ENCODE data around the gene IL1R1.

IL1R1 gene

DNA sequence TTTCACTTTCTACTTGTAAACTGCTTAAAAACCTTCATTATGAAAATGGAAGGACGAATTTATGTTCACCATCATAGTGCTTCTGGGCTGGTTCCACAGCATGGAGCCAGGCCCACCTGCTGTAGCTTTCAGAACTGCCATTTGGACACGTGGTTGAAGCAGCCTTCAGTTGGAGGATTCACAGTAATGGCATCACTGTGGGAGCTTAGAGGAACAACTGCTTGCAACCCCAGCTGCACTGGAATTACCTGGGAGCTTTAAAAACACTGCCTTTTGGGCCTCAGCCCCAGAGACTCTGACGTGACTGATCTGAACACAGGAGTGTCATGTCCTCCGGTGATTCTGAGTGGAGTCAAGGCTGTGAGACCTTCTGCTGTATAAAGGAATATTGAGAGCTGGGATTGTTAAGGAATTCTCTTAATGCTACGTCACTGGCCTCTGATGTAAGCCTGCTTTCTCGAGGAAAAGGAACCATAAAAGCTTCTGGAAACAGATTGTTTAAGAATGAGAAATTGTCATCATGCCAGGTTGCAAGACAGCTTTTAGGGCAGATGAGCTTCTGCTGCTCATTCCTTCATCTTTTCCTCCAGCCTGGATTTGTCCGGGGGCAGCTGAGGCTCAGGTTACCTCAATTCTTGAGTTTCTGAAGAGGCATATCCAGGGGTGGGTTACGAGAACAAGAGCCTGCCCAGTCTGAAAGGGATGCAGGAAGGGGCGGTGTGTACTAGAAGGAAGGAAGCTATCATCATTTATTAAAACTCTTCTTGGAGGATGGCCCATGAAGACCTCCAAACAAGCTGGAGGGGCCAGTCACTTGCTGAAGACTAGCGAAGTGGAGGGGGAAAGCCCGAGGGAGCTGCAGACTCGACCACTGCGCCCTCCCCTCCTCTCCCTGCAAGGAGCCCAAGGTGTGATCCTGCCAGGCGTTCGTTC, 1.3 kb upstream of the IL1R1 start:
- DNase-seq = no peak

DNA sequence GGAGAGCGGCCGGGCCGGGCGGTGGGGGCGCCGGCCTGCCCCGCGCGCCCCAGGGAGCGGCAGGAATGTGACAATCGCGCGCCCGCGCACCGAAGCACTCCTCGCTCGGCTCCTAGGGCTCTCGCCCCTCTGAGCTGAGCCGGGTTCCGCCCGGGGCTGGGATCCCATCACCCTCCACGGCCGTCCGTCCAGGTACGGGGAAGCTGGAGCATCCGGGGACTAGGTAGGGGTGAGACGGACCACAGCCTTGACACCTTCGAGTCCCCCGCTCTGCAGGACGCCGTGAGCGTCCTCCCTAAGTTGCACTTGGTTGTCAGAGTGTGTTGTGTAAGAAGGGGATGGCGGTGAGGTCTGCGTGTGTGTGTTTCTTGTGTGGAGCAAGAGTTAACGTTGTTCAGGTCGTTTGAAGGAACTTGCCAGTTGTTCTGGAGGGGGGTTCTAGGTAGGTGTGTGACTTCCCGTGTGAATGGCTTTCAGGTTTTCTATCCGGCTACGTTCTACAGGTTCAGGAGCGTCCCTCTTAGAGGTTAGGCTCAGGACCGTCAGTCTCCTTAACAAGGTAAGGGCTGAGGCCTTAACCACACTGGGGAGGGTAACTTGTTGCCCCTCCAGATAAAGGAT, 393 bp downstream of the IL1R1 start:
- no peak for DNase-seq

DNA sequence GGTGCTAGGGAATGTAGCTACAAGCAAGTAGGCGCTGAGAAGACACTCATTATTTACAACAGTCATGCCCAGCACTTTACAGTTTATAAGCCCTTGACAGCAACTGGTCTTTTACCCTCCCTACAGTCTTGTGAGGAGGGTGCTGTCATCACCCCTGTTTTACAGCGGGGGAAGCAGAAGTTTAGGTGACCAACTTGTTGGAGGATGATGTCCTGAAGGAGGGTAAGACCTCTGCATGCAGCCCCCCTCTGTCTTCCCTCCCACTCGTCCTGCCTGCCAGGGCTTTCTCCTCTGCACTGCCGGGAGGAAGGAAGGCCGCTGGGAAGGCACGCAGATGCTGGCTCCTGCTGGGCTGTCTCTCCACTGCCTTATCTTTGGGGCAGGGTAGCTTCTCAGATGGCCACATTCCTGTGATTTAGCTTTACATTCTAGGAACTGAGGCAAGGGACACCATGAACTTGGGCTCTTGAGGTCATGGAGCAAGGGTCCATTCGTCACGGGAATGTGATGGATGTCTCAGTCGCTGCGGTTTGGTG, 972 bp downstream of the IL1R1 start:
- no peak for DNase-seq

DNA sequence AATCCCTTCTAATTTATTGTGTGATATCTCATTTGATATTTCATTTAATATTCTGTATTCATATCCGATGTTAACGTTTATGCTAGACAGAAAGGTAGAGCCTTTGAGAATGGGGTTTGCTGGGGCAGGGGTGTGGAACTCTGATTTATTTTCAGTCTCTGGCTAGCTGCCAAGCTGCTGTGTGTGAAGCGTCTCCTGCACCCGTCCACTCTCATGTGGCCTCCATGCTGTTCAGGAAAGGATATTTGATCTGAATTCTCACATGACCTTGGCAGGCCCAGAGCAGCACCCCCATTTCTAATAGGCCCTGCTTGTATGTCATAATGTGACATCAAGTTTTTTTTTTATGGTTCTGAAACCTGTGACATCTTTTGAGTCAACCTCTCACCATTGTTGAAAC, 1.6 kb downstream of the IL1R1 start:
- DNase-seq = no peak

DNA sequence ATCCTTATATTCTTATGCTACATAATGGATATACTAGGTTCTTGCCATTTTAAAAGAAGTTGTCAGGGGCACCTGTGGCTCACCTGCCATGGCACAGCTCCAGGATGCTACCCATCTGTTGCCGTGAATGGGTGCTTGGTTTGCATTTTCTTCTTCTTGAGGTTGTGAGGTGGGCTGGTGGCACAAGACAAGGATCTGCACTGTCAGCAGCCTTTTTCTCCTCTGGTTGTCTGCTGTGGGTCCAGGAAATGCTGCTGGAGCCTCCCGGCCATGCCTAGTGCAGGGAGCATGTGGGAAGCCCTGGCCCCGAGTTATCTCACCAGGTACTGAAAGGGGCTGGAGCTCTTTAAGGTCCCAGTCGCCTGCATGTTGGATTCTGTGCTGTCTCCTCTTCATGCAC, 2.6 kb downstream of the IL1R1 start:
- no peak for DNase-seq

DNA sequence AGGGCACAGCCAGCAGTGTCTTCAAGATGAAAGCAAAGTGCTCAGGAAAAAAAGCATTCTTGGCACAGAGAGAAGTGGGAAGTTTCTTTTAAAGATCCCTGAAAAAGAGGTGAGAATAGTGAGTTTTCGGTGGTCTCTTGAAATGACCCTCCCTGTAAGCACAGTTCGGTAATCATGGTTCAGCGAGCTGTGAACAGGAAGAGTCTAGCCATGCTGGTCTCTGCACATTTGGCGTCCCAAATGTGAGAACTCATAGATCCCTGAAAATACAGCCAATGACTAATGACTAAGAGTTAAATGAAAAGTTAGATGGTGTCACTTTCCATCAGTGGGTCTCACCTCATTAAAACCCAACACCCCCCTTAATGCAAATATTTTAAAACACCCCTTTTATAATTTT, 3.4 kb downstream of the IL1R1 start:
- no peak for DNase-seq

DNA sequence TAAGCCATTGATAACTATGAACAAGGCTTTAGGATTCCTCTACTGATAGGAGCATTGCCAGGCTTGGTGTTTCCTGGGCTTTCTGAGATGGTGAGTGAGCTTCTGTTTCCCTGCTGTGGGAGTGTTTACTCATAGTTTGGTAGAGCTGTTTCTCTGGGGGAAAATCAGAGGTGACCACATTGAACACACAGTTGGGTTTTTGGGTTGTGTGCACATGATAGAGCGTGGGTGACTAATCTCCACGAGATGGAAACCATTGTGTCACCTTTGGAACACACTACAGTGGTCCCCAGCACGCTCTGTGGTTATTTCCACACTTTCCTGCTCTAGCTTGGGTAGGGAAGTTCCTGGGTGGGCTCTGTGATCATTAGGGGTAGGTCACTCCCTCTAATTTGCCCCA, 5.4 kb downstream of the IL1R1 start:
- DNase-seq = peak; percentile 81

DNA sequence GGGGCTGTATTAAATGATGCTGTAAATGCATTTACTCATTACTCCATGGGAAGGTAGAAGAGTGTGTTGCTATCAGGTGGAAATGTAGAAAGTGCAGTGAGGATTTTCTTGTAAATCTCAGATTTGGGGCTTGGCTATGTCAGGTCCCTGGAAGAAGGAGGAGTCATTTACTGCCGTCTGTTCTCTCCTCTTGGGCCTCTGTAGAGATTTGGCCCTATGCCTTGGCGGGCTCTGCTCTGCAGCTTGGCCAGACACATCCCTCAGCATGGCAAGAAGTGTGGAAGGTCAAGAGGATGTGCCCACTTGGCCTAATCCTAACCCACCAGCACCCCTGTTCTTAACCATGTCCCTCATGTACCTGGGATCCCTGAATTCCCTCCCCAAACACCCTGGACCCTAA, 6.7 kb downstream of the IL1R1 start:
- DNase-seq = no peak

DNA sequence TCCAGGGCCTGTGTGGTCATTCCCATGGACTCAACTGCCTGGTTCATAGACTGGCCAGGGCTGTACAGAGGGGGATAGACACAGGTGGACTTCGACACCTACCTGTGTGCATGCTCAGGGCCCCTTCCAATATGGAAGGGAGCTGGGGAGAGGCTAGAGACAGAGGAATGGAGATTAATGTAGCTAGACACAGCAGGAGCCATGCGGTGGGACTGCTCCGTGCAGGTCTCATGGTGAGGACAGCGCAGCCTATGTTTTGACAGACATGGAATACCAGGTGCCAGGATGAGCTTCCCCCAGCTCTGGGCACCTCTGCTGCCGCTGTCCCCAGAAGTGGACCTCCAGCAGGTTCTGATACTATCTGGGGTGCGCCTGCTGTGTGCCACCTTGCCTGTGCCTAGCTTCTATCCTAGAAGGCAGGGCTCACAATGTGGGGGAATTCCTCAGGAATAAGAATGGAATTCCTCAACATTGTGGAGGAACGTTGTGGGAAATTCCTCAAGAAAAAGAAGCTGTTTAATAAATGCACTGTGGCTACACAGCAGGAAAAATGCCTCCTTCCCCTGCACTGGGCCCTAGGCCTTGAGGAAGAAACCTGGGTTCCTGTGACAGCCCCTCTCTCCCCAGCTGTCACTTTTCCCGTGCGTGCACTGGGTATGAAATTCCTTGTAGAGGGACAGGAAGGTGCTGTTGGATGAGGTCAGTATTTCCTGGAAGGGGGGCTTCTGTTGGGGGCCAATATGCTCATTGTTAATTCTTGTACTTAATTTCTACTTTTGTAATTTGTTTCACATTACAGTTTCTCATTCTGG, 7.3 kb downstream of the IL1R1 start:
- DNase-seq = no peak

DNA sequence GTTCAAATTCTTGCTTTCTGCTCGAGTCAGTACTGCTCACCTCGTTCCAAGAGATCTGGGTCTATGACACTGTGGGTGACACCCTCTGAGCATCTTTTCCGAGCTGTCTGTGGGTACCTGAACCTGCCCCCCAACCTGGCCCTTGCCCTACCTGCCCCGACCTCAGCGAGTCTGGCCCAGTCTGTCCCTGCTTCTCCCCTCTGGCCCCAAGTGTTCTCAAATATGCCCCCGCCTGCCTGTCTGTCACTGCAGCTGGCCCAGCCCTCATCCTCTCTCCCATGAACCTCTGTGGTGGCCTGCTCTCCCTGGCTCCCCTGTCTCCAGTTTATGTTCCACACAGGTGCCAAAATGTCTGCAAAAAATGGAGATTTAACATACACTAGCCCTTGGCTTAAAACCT, 11.8 kb downstream of the IL1R1 start:
- DNase-seq = no peak

DNA sequence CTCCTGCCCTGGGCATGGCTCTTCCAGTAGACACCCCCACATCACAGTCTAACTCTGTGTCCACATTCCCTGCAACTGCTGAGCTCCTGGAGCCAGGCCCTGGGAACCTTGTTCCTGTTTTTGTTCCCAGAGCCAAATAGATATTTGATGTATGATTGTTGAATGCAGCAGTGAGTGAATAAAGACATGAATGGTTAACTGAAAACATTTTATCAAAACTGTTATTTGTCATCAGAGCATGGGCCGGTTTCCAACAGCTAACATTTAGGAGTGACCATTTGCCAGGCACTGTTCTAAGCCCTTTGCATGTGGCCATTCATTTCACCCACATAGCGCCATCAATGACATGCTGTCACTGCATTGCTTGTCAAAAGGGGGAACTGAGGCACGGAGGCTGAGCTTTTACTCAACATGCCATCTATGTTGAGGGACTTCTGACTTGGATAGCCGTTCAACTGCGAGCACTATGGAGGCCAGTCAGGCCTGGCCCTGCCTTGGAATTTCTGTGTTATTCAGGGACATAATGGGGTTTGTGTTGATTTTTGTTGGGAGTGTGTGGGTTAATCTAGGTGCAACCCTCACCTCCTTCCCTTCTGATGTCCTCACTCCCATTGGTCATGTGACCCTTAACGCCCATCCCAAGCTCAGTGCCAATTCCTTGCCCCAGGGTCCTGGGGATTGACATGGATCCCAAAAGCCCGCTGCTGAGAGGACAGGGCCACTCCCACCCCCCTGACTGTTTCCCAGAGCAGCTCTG, 12.6 kb downstream of the IL1R1 start:
- DNase-seq = no peak

DNA sequence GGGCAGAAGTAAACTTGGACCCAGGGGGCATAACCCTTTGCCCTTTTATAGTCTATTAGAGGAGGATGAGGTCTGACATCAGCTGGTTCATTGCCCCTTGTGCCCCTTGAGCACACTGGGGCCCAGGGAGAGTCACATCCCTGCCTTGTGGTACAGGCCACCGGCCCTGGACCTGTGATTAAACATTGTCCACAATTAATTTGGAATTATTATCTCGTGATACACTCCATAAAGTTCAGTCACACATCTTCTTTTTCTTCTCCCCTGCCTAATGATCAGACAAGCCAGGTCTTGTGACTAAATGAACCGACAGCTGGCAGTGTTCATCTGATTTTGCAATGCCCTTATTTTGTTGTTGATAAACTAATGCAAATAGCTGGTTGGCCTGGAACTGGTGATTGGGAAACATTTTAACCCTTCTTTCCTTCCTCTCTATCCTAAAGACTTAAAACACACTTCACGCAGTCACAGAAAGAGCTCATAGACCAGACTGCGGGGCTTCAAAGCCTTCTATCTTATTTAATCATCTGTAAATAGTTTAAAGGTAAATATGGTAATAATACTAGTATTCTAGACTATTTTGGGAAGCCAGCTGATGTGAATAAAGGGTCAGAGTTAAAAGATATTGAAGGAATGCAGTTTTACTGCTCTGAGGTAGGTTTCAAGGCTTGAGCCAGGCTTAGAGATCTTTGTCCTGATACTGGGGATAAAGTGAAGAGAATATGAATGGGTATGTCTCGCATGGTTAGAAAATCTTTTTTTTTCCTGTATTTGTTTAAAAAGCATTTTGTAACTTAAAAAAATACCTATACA, 13.4 kb downstream of the IL1R1 start:
- DNase-seq = no peak

DNA sequence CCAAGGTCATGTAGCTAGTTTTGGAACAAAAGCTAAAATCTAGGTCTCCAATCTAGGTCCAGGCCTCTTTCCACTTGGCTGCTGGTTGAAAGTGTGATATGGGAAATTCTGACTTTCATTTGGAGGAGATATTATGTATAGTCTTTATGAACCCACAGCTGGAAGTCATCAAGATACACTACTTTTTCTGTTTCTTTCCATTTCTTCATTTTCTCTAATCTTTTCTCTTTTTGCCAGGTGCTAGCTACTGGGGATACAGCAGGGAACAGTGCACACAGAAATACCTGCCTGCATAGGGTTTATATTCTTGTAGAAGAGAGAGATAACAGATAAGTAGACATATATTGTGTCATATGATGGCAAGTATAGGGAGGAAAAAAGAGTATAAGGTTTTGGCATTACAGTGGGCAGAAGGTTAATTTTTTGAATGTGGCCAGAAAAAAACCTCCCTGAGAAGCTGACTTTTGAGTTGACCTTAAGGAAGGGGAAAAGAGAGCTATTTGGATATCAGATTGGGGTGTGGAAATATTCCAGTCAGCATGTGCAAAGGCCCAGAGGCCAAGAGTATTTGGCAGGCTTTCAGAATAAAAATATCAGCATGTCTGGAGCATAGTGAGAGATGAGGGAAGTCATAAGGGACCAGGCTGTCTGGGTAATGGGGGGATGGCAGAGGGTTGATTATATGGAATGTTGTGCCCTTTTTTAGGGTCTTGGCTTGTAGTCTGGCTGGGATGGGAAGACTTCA, 15.6 kb downstream of the IL1R1 start:
- no peak for DNase-seq

DNA sequence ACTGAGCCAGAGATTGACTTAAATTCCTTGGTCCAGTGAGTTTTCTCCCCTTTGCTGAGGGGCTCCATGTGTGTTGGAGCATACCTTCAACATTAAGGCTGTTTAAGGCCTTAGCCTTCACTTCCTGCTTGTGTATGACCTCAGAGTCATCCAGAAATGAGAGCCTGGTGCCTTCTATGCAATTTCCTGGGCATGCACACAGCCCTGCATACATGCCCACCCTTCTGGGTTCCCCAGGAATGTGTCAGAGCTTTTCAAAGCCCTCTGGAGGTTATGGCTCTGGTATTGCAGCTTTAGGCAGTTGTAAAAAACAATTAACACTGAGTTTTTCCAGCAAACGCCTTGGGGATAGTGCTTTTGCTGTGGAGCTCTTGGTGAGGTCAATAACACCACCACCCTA, 16.7 kb downstream of the IL1R1 start:
- no peak for DNase-seq

DNA sequence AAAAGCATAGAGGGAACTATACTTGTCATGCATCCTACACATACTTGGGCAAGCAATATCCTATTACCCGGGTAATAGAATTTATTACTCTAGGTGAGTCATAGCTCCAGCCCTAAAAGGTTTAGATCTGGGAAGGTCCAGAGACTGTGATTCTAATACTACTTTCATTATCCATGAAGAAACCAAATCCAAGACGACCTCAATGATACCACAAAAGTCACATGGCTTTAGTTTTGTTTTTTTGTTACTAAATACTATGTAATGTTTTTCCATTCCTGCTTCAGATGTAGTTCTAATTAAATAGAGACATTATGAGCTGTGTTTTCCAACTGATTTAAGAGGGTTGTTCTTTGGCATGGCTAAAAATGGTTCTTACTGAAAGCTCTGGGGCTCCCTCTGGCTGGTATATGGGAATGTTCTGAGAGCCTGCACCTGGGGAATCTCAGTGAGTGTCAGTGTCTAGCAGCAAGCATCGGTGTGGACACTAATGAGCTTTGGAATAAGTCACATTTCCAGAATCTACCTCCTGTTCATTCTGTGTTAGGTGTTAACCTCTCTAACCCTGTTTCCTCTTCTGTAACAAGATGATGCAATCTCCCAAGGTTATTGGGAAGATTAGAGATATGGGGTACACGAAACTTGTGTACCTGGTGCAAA, 23.8 kb downstream of the IL1R1 start:
- DNase-seq = no peak

DNA sequence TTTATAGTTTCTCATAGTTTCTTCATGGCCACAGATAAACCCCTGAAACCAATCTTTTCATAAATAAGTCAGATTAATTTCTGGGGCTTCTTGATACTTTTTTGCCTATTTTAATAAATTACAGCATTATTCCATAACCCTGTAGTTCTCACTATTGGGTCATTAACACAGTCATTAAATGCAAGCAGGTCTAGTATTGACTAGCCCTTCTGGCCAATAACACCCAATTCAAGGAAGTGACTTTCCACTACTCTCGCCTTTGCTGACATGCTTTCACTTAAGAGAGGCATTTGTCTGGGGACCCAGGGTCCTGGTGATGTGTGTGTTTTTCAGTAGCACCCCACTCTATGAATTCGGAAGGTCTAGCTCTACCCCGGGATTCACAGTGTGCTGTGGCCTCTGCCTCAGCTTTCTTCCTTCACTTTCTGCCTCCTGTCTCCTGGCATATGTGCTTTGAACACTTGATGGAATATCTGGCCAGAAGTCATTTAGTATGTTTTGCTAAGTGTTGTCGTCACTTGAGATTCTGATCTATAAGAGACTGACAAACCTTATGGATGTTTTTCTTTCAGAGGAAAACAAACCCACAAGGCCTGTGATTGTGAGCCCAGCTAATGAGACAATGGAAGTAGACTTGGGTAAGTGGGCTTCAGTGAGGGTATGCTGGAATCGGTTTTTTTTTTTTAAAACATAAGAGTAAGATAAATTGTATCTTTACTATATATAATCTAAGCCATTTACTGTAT, 25.7 kb downstream of the IL1R1 start:
- DNase-seq = no peak

DNA sequence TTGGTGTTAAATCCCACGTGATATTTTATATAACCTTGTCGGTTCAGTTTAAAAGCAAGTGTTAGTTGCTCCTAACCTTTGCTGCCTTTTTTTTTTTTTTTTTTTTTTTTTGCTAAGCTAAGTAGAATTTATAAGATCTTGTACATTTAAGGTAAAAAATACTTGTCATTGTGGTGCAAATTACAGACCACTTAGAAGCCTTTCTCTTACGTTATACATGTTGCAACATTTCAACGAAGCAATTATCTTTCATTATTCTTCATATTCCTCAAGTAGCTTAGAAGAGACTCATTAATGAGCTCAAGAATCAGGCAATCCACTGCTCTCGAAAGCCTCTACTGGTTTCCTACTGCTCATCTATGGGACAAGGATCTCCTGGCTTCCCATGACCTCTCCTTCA, 29.4 kb downstream of the IL1R1 start:
- DNase-seq = no peak

DNA sequence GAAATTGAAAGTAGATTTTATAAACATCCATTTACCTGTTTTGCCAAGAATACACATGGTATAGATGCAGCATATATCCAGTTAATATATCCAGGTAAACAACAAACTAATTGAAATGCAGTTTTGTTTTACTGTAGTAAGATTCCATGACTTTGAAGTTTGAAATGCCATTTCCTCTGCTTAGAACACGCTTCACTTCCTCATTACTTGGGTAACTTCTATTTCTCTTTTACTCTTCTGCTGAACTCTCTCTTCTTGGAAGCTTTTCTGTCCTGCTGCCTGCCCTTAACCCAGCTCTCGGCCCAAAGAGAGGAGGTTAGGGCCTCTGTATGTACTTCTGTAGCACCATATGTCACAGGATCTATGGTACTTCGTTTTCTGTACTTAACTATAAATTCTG, 30.2 kb downstream of the IL1R1 start:
- DNase-seq = no peak

DNA sequence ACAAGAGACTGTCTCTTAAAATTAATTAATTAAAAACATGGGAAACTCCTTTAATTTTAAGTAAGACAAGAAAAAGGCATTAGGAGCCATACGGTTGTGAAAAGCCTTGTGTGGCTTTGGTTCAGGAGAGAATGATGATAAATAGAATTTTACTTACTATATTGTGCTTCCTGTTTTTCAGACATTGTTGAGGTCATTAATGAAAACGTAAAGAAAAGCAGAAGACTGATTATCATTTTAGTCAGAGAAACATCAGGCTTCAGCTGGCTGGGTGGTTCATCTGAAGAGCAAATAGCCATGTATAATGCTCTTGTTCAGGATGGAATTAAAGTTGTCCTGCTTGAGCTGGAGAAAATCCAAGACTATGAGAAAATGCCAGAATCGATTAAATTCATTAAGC, 33.6 kb downstream of the IL1R1 start:
- DNase-seq = no peak
